ENCODE data around the gene UQCRH.

Gene UQCRH

DNA sequence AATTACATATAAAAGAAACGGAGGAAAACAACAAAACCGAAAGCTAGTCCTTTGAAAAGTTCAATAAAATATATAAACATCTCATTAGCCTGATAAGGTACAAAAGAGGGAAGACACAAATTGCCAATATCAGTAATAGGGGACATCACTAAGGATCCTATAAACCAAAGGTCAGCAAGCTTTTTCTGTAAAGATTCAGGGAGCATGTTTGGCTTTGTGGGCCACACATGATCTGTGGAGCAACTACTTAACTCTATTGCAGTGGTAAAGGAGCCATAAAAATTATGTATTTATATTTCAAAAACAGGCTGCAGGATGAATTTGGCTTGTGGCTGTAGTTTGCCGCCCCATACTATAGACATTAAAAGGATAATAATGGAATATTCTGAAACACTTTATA is 31.6 kb downstream of the UQCRH start:
- TF ChIP-seq FOXP2 (optimal IDR thresholded peaks at IDR 0.05; ENCODE audit: borderline replicate concordance, extremely low read depth, extremely low read length, insufficient read depth): no peak
- TF ChIP-seq REST (IDR thresholded peaks at IDR 0.05; ENCODE audit: insufficient read depth in 1 of 2, low read depth in 2 of 2, low read length in 2 of 2): no peak
- TF ChIP-seq TAF1 (IDR thresholded peaks at IDR 0.05; ENCODE audit: borderline replicate concordance, insufficient read depth, low read length): no peak
- no peak for TF ChIP-seq POLR2AphosphoS5 (IDR thresholded peaks at IDR 0.05; ENCODE audit: low read depth, low read length)
- TF ChIP-seq SIN3A (IDR thresholded peaks at IDR 0.05; ENCODE audit: borderline replicate concordance, insufficient read depth, low read length): no peak

DNA sequence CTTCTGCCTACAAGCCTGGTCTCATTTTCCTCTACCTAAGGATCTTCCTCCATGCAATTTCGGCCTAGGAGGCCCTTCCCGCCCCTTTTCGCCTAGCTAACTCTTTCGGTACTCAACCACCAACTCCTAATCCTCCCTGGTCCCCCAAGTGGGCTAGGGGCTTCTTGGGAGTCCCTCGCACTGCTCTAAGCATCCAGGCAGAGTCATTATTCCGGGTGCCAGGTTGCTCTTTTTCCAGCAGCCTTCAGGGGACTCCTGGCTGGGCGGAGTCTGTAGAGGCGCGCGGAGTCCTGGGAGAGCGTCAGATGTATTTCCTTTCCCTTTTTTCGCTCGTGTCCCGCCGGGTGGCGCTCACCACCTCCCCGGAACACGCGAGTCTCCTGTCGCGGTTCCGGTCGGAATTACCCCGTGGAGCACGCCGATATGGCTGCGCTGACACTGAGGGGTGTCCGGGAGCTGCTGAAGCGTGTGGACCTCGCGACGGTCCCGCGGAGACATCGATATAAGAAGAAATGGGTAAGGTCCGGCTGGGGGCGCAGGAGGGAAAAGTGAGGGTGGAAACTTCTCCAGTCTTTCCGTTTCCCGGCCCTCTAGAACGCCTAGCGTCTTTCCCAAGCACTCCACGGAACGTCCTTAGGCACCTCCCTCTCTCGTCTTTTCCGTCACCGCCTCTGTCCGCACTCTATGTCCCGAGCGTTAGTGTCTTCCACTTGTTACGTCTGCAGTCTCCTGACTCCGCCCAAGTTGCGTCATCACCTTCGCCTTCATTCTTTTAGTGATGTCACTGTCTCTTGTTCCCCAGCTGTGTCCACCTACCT is 37.1 kb downstream of the UQCRH start, which contains the start of gene NSUN4:
Gene NSUN4 (plus strand): TSS at position 404 of the 818 bp plus-strand sequence. CDS start 20 bp downstream, at position 424.
- TF ChIP-seq POLR2AphosphoS5 (IDR thresholded peaks at IDR 0.05; ENCODE audit: low read depth, low read length) (peak; percentile 82), TAF1 (IDR thresholded peaks at IDR 0.05; ENCODE audit: borderline replicate concordance, insufficient read depth, low read length) (0 out of 2 replicates have a peak, but pooled peaks have one; percentile 76), SIN3A (IDR thresholded peaks at IDR 0.05; ENCODE audit: borderline replicate concordance, insufficient read depth, low read length) (0 out of 2 replicates have a peak, but pooled peaks have one; percentile 50), REST (IDR thresholded peaks at IDR 0.05; ENCODE audit: insufficient read depth in 1 of 2, low read depth in 2 of 2, low read length in 2 of 2) (peak in 1 of 2 experiments; percentile 12; a peak in 1 of 4 replicates), FOXP2 (optimal IDR thresholded peaks at IDR 0.05; ENCODE audit: borderline replicate concordance, extremely low read depth, extremely low read length, insufficient read depth) (peak; percentile 73)

GRCh38 chr1:46341222-46342083 is 38.0 kb downstream of the UQCRH start:
- TF ChIP-seq TAF1 (IDR thresholded peaks at IDR 0.05; ENCODE audit: borderline replicate concordance, insufficient read depth, low read length) (no peak), POLR2AphosphoS5 (IDR thresholded peaks at IDR 0.05; ENCODE audit: low read depth, low read length) (no peak), SIN3A (IDR thresholded peaks at IDR 0.05; ENCODE audit: borderline replicate concordance, insufficient read depth, low read length) (no peak), REST (IDR thresholded peaks at IDR 0.05; ENCODE audit: insufficient read depth in 1 of 2, low read depth in 2 of 2, low read length in 2 of 2) (no peak), FOXP2 (optimal IDR thresholded peaks at IDR 0.05; ENCODE audit: borderline replicate concordance, extremely low read depth, extremely low read length, insufficient read depth) (no peak)

DNA sequence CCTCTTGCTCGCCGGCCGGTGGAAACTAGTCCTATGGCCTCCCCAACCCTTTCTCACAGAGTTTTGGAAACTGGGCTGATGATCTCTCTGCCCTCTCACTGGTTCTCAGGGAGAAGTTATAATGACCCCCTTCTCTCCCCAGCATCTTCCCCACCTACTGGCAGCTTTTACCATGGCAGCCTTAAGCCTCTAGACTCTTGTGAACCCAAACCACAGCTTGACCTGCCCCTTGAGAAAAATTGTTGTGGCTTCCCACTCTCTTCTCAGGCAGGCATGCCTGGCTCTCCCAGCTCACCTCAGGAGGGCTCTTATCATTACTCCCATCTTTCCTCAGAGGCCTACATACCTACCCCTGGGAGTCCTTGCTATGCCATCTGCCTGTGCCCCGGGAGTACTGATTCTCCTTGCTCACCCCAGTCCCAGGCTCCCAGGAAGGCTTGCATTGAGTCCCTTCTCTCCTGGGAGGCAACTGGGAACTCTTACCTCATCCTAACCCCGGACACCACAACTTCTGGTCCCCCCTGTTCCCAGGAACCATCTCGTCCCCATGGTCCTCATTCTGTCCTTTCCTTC is 38.7 kb downstream of the UQCRH start:
- no peak for TF ChIP-seq SIN3A (IDR thresholded peaks at IDR 0.05; ENCODE audit: borderline replicate concordance, insufficient read depth, low read length)
- TF ChIP-seq FOXP2 (optimal IDR thresholded peaks at IDR 0.05; ENCODE audit: borderline replicate concordance, extremely low read depth, extremely low read length, insufficient read depth): no peak
- TF ChIP-seq TAF1 (IDR thresholded peaks at IDR 0.05; ENCODE audit: borderline replicate concordance, insufficient read depth, low read length): no peak
- no peak for TF ChIP-seq REST (IDR thresholded peaks at IDR 0.05; ENCODE audit: insufficient read depth in 1 of 2, low read depth in 2 of 2, low read length in 2 of 2)
- TF ChIP-seq POLR2AphosphoS5 (IDR thresholded peaks at IDR 0.05; ENCODE audit: low read depth, low read length): no peak

Data from PFSK-1 (cell line).